ENCODE measurements around the gene RALGPS1.

DNA sequence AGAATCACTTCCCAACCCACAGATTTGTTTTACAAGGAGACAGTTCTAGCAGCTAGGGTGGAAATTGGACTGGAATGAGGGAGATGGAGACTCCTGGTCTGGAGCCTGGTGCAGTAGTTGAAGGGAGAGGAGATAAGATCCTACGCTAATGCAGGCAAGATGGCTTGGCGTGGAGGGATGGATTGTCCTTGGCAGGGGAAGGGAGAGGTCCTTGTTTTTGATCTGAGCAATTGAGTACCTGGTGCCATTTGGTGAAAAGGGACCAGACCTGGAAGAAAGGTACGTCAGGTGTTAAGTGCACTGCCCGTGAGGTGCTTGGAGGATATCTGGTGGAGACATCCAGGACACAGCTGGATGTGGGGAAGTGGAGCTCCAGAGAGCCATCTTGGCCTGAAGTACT is 172.2 kb downstream of the RALGPS1 start:
- TF ChIP-seq, protein P1, sequence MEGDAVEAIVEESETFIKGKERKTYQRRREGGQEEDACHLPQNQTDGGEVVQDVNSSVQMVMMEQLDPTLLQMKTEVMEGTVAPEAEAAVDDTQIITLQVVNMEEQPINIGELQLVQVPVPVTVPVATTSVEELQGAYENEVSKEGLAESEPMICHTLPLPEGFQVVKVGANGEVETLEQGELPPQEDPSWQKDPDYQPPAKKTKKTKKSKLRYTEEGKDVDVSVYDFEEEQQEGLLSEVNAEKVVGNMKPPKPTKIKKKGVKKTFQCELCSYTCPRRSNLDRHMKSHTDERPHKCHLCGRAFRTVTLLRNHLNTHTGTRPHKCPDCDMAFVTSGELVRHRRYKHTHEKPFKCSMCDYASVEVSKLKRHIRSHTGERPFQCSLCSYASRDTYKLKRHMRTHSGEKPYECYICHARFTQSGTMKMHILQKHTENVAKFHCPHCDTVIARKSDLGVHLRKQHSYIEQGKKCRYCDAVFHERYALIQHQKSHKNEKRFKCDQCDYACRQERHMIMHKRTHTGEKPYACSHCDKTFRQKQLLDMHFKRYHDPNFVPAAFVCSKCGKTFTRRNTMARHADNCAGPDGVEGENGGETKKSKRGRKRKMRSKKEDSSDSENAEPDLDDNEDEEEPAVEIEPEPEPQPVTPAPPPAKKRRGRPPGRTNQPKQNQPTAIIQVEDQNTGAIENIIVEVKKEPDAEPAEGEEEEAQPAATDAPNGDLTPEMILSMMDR (IDR thresholded peaks at IDR 0.05), result no peak
- TF ChIP-seq, protein P2, sequence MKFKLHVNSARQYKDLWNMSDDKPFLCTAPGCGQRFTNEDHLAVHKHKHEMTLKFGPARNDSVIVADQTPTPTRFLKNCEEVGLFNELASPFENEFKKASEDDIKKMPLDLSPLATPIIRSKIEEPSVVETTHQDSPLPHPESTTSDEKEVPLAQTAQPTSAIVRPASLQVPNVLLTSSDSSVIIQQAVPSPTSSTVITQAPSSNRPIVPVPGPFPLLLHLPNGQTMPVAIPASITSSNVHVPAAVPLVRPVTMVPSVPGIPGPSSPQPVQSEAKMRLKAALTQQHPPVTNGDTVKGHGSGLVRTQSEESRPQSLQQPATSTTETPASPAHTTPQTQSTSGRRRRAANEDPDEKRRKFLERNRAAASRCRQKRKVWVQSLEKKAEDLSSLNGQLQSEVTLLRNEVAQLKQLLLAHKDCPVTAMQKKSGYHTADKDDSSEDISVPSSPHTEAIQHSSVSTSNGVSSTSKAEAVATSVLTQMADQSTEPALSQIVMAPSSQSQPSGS (CRISPR knock-in tag; IDR thresholded peaks at IDR 0.05; ENCODE audit: borderline replicate concordance, low read depth), result no peak
- no peak for TF ChIP-seq TEAD4 (CRISPR knock-in tag; IDR thresholded peaks at IDR 0.05)
